ENCODE measurements around the gene DIP2B.

DNA sequence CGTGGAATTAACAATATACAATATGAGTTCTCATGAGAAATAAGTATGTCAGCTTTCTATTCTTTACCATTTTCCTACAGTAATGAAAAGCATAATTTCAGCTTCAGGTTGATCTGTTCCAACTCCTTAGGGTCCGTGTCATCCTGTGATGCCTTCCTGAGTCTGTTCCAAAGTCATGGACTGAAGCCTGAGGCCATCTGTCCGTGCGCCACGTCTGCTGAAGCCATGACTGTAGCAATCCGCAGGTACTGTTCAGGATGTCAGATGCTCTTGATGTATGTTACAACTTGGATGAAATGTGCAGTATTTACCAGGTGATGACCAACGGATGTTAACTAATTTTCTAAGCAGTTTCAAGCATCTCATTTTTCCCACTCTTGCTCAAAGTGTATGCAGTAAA lies 192.1 kb downstream of the DIP2B start:
- TF ChIP-seq, protein P1, sequence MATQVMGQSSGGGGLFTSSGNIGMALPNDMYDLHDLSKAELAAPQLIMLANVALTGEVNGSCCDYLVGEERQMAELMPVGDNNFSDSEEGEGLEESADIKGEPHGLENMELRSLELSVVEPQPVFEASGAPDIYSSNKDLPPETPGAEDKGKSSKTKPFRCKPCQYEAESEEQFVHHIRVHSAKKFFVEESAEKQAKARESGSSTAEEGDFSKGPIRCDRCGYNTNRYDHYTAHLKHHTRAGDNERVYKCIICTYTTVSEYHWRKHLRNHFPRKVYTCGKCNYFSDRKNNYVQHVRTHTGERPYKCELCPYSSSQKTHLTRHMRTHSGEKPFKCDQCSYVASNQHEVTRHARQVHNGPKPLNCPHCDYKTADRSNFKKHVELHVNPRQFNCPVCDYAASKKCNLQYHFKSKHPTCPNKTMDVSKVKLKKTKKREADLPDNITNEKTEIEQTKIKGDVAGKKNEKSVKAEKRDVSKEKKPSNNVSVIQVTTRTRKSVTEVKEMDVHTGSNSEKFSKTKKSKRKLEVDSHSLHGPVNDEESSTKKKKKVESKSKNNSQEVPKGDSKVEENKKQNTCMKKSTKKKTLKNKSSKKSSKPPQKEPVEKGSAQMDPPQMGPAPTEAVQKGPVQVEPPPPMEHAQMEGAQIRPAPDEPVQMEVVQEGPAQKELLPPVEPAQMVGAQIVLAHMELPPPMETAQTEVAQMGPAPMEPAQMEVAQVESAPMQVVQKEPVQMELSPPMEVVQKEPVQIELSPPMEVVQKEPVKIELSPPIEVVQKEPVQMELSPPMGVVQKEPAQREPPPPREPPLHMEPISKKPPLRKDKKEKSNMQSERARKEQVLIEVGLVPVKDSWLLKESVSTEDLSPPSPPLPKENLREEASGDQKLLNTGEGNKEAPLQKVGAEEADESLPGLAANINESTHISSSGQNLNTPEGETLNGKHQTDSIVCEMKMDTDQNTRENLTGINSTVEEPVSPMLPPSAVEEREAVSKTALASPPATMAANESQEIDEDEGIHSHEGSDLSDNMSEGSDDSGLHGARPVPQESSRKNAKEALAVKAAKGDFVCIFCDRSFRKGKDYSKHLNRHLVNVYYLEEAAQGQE (IDR thresholded peaks at IDR 0.05; ENCODE audit: borderline replicate concordance): no peak
- TF ChIP-seq EZH2 (IDR thresholded peaks at IDR 0.05; ENCODE audit: borderline replicate concordance, insufficient read depth, low read length, poor library complexity, severe bottlenecking) (no peak), RAD21 (conservative IDR thresholded peaks at IDR 0.05) (no peak), EP300 (conservative IDR thresholded peaks at IDR 0.05; ENCODE audit: poor library complexity, severe bottlenecking) (no peak)
- TF ChIP-seq, protein P2, sequence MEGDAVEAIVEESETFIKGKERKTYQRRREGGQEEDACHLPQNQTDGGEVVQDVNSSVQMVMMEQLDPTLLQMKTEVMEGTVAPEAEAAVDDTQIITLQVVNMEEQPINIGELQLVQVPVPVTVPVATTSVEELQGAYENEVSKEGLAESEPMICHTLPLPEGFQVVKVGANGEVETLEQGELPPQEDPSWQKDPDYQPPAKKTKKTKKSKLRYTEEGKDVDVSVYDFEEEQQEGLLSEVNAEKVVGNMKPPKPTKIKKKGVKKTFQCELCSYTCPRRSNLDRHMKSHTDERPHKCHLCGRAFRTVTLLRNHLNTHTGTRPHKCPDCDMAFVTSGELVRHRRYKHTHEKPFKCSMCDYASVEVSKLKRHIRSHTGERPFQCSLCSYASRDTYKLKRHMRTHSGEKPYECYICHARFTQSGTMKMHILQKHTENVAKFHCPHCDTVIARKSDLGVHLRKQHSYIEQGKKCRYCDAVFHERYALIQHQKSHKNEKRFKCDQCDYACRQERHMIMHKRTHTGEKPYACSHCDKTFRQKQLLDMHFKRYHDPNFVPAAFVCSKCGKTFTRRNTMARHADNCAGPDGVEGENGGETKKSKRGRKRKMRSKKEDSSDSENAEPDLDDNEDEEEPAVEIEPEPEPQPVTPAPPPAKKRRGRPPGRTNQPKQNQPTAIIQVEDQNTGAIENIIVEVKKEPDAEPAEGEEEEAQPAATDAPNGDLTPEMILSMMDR (IDR thresholded peaks at IDR 0.05; ENCODE audit: poor library complexity, severe bottlenecking): no peak

All from neural cell (in vitro differentiated cells).